SIG-M5 (cell line): ENCODE data around the gene HOXB3.

Experiments used
- DNase-seq: peaks from one replicate; lab custom pipeline; 2025; lab: John Stamatoyannopoulos, UW

The HOXB3 gene

DNA sequence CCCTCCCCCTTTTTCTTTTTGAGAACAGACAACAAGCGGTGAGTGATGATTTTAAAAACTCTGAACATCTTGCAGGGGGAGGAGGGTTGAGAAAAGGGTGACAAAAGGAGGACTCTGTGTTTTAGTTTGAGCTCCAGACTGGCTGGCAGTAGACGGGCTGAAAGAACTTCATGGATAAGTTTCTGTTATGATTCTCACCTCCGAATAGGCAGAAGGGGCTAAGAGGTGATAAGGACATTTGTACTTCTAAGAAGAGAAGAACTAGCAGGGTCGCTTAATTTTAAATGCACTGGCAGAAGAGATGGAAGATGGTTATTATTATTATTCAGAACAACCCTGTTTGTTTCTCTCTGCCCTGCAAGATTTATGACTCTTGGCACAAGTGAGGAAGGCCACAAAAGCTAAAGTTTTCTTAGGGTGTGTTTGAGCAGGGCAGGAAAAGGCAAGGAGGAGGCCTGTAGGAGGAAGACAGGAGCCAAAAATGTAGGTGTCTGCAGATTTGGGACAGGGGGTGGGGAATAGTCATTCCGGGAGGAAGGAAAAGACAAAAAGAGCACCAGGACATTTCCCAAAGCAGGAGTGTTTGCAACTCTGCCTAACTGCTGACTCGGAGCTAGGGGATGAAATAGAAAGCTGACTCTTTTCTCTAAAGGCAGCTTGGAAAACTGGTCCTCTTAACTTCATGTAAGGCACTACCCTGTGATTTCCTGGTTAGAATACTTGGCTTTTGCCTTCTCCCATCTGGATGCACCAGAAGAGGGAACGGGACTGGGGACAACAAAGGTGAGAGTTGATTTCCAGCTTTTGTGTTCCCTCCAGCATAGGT, 33.3 kb downstream of the HOXB3 start:
- no peak for DNase-seq

DNA sequence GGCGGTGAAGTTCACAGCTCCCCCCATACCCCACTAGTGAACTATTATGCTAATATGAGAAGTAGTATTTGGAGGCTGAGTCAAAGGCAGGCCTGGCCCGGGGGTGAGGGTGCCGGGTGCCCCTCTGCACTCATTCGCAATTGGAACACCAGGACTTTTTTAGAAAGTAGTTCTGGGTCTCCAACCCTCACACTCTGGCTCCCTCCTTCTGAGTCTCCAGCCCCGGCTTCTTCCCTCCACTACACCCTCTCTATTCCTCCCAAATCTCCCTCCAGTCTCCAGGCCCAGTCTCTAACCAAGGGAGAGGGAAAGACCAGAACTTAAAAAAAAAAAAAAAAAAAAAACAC, 33.8 kb downstream of the HOXB3 start:
- DNase-seq: no peak

DNA sequence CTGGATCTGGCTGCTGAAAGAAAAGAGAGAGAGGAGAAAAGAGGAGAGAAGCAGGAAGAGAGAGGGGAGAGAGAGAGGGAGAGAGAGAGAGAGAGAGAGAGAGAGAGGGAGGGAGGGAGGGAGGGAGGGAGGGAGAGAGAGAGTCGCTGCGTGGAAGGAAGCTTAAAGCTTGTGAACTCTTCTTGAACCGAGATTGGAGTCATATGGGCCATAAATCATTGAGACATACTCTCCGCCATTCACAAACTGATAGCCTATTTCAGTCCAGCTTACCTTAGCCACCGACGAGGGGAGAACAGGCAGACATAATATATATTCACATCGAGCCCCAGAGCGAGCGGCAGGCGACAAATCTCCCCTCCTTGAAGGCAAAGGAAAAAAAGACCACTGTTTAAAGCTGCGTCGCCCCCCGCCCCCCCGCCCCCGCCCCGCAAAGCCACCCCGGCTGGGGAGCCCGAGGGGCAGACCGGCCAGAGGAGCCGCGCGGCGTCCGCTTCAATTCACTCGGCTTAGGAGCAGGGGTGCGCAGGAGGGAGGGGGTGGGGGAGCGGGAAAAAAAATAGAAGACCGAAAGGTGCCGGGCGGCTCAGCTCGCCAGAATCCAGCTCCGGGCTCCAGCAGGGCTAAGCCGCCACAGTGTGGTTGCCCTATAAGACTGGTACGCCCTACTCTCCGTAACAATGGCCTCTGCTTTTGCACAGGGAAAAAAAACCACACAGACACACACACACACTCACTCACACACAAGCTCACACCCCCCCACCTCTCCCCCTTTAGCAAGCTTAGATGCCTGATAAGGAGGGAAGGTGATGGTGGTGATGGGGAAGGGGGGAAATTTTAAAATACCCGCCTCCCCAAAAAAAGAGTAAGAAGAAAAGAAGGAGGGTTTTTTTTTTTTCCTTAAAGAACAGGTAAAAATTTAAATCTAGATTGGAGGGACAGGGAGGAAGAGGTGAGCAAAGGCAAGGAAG, 34.5 kb downstream of the HOXB3 start:
- no peak for DNase-seq

DNA sequence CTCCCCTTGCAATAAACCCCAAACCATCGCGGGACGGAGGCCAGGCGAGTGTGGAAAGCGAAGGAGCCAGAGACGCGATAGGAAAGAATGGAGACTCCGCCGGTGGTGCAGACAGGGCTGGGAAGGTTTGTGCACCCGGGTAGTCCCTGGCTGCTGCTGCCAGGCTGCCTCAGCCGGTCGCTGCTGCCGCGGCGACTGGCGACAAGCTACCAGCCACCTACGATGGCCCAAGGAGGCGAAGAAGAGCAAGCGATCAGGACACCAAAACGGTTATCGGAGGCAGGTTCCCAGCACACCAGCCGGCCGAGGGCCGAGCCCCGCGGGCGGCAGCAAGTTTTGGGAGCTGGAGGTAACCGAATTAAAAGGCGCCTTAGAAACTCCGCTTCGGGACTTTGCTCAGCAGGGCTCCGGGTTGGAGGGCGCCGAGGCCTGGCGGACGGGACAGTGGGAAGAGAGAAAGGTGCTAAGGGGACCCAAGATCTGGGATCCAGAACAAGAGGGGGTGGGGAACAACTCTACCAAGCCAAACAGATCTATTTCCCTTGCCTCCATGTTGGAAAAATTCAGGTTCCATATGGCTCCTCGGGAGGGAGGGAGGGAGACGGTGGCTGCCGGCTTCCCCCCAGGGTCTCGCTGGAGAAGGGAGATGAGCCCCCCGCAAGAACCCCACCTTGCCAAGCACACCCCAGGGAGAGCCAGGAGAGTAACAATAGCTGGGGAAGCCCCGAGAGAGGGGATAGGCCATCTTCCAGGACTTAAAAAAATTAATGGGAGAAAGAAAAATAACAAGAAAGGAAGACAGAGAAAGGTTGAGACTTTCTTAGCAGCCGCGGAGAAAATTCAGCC, 35.4 kb downstream of the HOXB3 start:
- no peak for DNase-seq

DNA sequence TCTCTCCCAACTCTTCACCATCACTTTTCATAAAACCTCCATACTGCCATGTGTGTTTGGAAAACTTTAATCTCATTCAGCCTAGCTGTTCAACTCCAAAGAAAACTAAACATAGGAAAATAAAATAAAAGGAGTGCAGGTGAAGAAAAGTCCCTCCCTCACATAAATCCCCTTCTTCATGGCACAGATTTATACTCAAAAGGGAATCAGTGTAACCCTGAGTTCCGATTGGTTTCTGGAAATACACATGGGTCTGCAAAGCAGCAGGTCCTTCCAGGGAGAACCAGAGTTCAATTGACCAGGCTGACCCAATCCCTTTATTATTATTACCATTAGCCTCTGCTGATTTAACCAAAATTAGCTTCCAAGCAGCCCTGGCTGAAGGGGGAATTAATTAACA, 36.2 kb downstream of the HOXB3 start:
- no peak for DNase-seq

DNA sequence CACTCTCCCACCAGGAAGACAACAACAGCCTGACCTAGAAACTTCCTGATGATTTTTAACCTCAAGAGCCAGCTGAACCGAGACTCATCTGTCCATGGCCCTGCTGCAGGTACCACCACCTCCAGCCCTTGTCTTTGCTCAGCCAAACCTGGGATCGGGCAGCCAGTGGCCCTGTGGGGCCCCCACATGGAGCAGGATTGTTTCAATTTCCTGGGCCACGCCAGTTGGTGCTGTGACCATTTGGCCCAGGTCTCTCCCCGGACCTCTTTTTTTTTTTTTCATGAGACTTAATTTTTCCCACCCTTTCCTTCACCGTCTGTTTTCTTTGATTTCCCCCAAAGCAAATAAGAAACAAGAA, 36.9 kb downstream of the HOXB3 start:
- DNase-seq: no peak

DNA sequence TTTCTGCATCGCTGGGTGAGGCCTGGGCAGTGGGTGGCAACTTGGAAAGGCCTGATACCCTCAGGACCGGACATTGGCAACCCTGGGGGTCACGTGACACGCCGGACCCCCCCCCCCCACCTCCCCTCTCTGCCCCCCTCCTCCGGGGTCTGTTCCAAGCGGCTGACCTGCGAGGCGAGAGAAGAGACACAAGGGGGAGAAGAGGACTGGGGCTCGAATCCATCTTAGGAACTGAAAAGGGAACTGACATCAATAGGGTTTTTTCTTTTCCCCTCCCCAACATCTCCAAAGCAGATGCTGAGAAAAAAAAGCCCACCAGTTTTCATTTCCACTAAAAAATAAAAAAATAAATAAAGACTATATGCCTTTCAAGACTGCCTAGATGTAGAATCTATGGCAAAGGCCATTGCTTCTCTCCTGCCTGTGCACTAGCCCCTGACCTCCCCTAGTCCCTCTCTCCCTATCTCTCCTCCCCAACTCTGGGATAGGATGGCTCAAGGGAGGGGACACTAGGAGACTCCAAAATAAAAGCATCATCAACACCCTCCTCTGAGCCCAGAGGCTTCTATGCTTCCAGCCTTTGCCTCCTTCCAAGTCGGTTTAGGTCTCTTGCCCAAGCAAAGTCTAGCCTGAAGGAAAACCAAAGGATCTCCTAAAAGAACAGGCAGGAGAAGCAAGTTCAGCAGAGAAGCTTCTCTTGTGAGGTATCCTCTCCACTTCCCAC, 37.4 kb downstream of the HOXB3 start:
- no peak for DNase-seq

DNA sequence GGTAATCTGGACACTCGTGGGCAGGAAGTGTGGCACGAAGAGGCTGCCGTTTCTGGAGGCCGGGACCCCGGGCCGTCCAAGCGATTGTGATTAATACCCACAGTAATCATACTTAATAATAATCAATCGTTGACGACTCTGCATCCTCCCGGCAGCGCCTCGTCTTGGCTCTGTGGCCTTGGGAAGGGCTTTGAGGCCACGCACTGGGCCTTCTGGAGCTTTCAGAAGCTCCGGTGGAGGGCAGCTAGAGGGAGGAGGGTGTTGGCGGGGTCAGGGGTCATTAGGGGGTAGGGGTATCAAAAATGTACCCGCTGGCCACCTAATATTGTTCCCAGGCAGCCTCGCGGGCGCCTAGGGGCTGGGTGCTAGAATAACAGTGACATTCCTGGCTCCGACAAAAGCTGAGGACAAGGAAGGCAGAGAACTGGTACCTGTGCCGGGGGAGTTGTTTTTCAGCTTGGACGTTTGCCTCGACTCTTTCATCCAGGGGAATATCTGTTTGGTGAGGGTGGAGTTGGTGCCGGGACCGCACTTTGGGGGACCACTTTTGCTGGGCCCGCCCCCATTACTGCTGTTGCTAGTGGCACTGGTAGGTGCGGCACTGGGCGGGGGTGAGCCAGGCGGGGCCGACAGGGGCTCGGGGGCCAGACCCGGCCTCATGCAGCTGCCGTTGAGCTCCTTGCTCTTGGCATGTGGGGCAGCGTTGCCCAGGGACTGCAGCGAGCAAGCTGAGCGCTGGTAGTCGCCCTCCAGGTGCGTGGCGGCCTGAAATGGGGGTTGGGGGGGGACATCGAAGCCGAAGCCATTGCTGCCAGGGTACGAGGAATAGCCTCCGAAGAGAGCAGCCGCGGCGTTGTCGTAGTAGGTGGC, 38.2 kb downstream of the HOXB3 start:
- no peak for DNase-seq

DNA sequence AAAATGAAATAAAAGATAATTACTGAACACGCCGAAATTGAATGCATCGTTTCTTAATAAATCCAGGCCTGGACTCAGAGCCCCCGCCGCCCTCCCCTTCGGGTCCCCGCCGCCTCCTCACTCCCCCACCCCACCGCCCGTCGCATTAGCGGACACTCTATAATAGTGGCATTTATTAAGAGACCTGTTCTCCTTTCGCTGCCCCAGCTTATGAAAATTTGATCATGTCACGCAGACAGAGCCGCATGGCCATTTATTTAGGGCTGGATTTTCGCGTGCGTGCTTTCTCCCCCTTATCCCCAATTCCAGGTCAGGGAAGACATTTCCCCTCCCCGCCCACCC, 38.9 kb downstream of the HOXB3 start:
- DNase-seq: no peak

DNA sequence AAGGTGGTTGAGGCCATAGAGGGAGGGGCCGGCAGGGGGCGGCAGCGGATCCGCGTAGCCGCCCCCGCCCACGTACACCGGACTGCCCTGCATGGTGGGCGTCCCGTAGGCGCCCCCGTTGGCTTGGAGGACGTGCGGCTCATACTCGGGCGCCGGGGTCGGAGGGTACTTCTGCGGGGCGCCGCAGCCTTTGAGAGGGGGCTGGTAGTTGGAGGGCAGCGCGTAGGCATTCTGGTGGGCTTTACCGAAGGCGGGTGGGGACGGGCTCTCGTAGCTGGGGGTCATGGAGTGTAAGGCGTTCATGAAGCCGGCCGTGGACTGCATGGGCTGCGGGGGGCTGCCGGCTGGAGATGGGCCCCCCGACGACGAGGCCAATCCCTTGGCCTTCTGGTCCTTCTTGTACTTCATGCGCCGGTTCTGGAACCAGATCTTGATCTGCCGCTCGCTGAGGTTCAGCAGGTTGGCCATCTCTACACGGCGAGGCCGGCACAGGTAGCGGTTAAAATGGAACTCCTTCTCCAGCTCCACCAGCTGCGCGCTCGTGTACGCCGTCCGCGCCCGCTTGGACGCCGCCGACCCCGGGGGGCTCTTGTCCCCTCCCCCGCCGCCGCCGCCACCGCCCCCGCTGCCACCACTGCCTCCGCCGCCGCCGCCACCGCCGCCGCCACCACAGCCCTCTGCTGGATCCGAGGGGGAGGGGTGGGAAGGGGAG, 39.4 kb downstream of the HOXB3 start:
- DNase-seq: no peak

DNA sequence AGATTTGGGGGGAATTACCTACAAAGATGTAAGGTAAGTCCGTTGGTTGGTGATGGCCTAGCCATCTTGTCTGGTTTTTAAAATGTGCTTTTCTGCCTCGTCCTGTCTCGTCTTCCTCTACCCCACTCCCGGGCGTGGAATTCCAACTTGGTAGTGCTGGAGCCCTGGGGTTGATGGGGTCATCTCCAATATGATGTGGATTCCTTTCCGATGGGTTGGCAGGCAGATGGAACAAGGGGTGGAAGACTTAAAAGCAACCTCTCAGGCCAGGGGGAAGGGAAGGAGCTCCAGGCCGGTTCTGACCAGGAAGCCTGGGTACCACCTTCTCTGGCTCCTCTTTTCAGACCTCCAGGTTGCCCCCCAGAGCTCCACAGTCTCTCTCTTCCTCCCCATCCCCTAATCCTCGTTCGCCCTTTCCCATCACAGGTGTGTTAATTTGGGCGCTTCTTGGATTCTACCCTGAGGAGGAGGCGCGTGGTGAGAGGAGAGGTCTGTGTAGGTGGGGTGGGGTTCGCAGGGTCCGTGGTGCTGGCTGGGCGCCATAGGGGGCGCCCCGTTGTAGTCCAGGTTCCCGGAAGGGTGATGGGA, 40.0 kb downstream of the HOXB3 start:
- DNase-seq: no peak

DNA sequence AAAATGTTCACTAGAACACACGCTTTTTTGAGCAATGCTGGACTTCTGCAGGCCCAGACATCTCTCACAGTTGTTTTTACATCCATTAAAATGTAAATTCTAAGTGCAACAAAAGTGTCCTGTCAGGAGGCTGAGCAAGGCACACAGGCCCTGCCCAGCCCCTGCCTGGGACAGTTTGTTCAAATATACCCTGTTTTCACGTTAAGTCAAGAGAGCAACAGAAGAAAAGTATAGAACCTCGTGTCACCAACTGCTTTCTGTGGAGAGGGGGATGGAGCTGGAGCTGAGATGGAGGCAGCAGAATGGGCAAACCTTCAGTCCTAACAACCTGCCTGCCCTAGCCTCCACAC, 40.8 kb downstream of the HOXB3 start:
- no peak for DNase-seq

DNA sequence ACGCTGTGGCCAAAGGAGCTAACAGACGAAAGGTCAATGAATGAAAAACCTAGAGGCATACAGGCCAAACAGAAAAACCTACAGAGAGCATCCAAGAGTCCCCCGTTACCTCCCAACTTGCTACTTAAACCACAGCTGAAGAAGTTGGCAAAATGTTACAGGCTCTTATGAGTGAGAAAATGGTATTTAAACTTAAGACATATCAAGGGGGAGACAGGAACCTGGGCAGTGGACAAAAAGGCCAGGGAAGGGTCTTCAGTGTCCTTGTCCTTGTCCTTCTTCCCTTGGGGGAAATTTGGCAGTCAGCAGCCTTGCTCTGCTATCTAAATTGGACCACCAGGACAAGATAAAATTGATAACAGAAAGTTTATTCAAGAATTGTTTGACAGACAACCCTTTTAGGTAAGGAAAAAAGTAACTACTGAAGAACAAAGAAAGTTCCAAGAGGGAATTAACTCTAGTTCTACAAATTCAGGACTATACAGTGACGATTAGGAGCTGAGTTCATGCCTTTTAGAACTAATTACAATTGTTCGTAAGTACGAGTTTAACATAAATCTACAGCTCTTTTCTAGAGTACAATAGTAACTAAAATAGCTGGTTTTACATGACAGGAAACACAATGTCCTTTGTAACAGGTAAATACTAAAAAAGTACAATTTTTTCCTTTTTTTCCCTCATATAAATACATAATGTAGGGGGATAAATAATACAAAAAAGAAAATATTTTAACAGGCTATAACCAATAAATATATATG, 41.3 kb downstream of the HOXB3 start:
- no peak for DNase-seq

DNA sequence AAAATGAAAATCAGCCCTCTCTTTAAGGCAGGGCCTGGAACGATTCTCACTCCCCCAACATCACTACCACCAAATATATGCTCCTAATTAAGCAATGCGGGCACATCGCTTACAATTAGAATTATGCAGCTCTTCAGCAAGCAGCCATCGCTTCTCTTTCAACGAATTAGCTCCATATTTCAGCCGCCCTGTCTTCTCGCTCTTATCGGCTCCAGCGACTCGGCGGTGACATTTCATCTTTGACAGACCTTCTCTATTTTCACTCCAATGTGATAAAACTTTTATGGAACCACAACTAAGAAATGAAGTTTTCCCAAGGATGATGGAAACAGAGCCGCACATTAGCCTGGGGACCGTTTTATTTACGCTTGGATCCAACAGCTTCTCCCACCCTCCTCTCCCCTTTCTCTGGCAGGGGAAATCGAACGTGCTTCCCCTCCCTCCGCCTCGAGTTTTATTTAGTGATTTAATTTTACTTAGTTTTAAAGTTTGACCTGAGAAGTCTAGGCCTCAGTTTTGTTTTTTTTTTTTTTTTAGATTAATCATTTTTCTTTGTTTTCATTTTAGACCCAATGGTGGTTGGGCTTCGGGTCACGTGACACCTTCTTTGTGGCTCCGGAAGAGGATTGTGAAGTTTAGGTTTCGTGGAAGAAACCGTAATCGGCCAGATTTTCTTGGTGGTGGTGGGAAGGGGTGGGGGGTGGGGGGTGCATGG, 42.1 kb downstream of the HOXB3 start:
- DNase-seq: no peak

DNA sequence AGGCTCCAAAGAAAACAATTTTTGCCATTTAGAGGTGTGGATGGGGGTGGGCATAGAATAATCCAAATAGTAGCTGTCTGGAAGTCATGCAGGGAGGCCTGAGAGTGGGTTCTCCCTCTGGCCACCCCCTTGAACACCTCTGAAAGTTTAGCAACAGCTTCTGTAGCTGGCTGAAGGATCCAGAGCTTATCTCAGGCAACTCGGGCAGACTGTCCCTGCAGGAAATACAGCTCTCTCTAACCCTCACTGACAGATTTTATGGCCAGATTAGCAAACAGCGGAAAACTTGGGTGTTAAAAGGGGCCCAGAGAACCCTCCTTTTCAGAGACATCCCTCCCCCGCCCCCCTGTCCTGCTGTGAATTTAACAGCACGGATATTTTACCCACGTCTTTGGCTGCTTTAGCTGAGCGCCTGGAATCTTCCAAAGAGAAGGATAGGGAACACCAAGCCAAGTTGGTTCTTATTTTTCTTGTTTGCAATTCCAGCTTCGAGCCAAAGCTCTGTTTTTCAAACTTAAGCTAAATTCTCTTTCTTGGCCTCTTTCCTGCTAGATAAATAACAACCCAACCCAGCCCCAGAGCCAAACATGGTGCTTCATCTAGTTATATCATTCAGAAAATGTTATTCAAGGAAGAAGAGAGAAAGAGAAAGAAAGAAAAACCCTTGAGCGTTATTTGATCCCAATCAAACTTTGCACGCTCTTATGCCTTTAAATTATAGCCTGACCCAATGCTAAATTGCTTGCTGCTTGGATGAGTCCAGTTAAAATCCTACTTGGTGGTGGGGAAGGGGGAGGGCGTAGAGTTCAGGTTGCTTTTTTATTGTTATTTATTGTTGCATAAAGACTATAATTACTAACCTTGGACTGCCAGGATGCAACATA, 42.9 kb downstream of the HOXB3 start:
- DNase-seq: no peak

DNA sequence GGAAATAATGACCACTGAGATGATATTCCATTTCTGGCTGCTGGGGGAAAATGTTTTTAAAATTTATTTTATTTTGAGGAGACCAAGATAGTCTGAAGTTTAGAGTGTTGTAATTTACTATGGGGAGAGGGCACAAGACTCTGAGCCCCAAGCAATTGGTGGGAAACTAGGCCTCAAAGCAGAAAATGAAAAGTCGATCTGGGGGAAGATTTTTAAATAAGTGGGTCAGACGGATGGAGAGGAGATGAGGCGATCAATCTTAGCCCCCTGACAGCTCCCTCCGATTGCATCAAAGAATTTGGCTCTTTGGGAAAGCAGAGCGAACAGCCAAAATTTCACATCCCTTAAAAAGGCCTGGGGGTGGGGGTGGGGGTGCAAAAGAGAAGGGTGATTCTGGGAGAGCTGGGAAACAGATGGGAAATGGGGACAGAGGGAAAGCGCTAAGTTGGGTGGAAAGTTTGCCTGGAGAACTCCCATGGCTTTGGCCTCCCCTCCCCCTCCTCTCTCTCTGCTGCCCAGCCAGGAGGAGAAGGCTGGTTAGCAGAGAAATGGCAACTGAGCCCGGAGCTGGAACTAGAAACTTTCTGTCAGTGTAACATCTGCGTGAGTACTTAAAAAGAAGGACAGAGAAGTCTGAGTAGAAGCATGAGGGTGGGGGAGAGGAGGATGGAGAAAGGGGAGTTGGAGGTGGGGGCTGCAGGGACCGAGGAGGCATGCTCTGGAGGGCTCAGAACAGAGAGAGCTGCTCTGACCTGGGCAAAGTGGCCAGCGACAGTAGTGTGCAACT, 43.7 kb downstream of the HOXB3 start:
- no peak for DNase-seq

DNA sequence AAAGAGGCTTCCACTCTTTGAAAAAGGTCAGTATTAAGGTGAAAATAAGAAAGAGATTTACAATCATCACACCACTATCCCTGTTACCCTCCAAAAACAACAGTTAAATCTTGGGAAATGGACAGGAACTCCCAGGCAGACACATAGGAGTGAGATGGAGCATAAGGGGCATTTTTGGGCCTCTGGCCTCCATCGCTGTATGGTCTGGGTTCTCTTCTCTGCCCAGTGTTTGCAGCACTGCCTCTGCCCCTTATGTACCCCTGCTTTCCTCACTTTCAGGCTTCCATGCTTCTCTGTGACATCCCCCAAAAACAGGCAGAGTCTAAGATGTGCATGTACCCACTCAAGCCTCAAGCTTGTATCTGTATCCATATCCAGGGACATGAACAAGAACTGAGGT, 44.5 kb downstream of the HOXB3 start:
- DNase-seq: no peak
